Peyer's patch (tissue), 4 donors: ENCODE measurements around the gene TSPO.
A peak's percentile ranks its signal among the peaks of the same experiment; 100 is the strongest.

ENCODE experiments used
- POLR2A ChIP-seq, 2 donors: fragments of 450-650 bp; IDR thresholded peaks; one replicate each; pipeline ENCODE4 v1.5.1; 2017; ENCODE audit warnings: antibody characterized with exemption in 2 of 2, mild to moderate bottlenecking in 2 of 2, moderate library complexity in 2 of 2
- TF ChIP-seq, protein P1 (sequence below), 6 experiments: fragments of 450-650 bp in 4 of 6; fragments of 200-600 bp in 2 of 6; sonication (generic) in 1 of 6; IDR thresholded peaks; one replicate each; pipeline ENCODE4 v1.5.1; 2017 to 2019; ENCODE audit warnings: antibody characterized with exemption in 6 of 6, mild to moderate bottlenecking in 3 of 6, moderate library complexity in 1 of 6

GRCh38 chr22:43110444-43110926 lies 40.9 kb upstream of the TSPO start, which contains the start of gene BIK:
- TF ChIP-seq, protein P1, sequence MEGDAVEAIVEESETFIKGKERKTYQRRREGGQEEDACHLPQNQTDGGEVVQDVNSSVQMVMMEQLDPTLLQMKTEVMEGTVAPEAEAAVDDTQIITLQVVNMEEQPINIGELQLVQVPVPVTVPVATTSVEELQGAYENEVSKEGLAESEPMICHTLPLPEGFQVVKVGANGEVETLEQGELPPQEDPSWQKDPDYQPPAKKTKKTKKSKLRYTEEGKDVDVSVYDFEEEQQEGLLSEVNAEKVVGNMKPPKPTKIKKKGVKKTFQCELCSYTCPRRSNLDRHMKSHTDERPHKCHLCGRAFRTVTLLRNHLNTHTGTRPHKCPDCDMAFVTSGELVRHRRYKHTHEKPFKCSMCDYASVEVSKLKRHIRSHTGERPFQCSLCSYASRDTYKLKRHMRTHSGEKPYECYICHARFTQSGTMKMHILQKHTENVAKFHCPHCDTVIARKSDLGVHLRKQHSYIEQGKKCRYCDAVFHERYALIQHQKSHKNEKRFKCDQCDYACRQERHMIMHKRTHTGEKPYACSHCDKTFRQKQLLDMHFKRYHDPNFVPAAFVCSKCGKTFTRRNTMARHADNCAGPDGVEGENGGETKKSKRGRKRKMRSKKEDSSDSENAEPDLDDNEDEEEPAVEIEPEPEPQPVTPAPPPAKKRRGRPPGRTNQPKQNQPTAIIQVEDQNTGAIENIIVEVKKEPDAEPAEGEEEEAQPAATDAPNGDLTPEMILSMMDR (IDR thresholded peaks at IDR 0.05), result peak in 3 of 6 experiments; percentile 13 to 29 (median 24)
- peak in 1 of 2 donors; percentile 68 for TF ChIP-seq POLR2A (IDR thresholded peaks at IDR 0.05)
